ENCODE measurements around the gene BBLN.
"Not testable (repeated sequence)": the region's sequence is repeated elsewhere in the genome, so short reads cannot be mapped to it uniquely, and the experiment has no call there.

BBLN gene

GRCh38 chr9:128163523-128164306, 3.6 kb downstream of the BBLN start:
- DNase-seq (ENCODE audit: low read depth) = no peak

GRCh38 chr9:128164307-128164885, 4.3 kb downstream of the BBLN start:
- DNase-seq (ENCODE audit: low read depth) = no peak

- no peak for DNase-seq (ENCODE audit: low read depth)
Observed at GRCh38 chr9:128166169-128166568, 6.1 kb downstream of the BBLN start.

GRCh38 chr9:128167209-128167608, 7.1 kb downstream of the BBLN start:
- DNase-seq (ENCODE audit: low read depth) = no peak

- DNase-seq (ENCODE audit: low read depth) = no peak
Observed at GRCh38 chr9:128168731-128169308, 8.8 kb downstream of the BBLN start.

GRCh38 chr9:128169492-128169891, 9.4 kb downstream of the BBLN start:
- no peak for DNase-seq (ENCODE audit: low read depth)

GRCh38 chr9:128169925-128170324, 9.9 kb downstream of the BBLN start:
- DNase-seq (ENCODE audit: low read depth) = no peak

- DNase-seq (ENCODE audit: low read depth) = no peak
Observed at GRCh38 chr9:128174062-128174461, 14.0 kb downstream of the BBLN start.

- DNase-seq (ENCODE audit: low read depth) = no peak
Observed at GRCh38 chr9:128175102-128175563, 15.1 kb downstream of the BBLN start.

GRCh38 chr9:128175726-128176125, 15.7 kb downstream of the BBLN start:
- DNase-seq (ENCODE audit: low read depth) = no peak

GRCh38 chr9:128178806-128179431, 18.9 kb downstream of the BBLN start:
- DNase-seq (ENCODE audit: low read depth) = no peak

- DNase-seq (ENCODE audit: low read depth) = no peak
Observed at GRCh38 chr9:128180001-128180400, 19.9 kb downstream of the BBLN start.

GRCh38 chr9:128180447-128180846, 20.4 kb downstream of the BBLN start:
- DNase-seq (ENCODE audit: low read depth) = no peak

- not testable (repeated sequence) for DNase-seq (ENCODE audit: low read depth)
Observed at GRCh38 chr9:128181480-128181879, 21.4 kb downstream of the BBLN start.

GRCh38 chr9:128182893-128183588, 23.0 kb downstream of the BBLN start:
- DNase-seq (ENCODE audit: low read depth) = no peak

- DNase-seq (ENCODE audit: low read depth) = no peak
Observed at GRCh38 chr9:128185979-128186965, 26.2 kb downstream of the BBLN start.

GRCh38 chr9:128187361-128187760, 27.3 kb downstream of the BBLN start:
- DNase-seq (ENCODE audit: low read depth) = no peak

GRCh38 chr9:128188209-128188608, 28.1 kb downstream of the BBLN start:
- no peak for DNase-seq (ENCODE audit: low read depth)

GRCh38 chr9:128190013-128190412, 29.9 kb downstream of the BBLN start:
- no peak for DNase-seq (ENCODE audit: low read depth)

GRCh38 chr9:128190516-128191405, 30.7 kb downstream of the BBLN start:
- no peak for DNase-seq (ENCODE audit: low read depth)

Measured in T follicular helper cell (primary cell).